Astrocyte (in vitro differentiated cells and primary cell): ENCODE measurements around the gene ROR1. TPM values are rescaled to one million over a fixed set of nuclear protein-coding genes. Genes with fewer than 3 reads are reported as not detected.

Experiments used
- DNase-seq: peaks from one replicate; pipeline ENCODE4 v3.0.0-alpha.2; 2010; ENCODE audit warnings: low read depth
- FAIRE-seq: peaks from 2 replicates; lab custom pipeline; 2011; peaks lifted over from hg19 to GRCh38; lab: Jason Lieb, UNC
- H2AFZ ChIP-seq: 2 replicates; pipeline ENCODE4 v1.6.0; 2012; ENCODE audit warnings: low read depth, low read length, inconsistent platforms
- H3K27ac ChIP-seq: 2 replicates; pipeline ENCODE4 v1.5.1; 2011; ENCODE audit warnings: low read depth, low read length, inconsistent platforms
- H3K27me3 ChIP-seq: 2 replicates; pipeline ENCODE4 v1.6.0; 2011; ENCODE audit warnings: low read length, inconsistent platforms; ENCODE audit not compliant: insufficient read depth
- H3K36me3 ChIP-seq: 2 replicates; pipeline ENCODE4 v1.5.1; 2011; ENCODE audit warnings: low read length, inconsistent platforms; ENCODE audit not compliant: insufficient read depth
- H3K4me1 ChIP-seq: 2 replicates; pipeline ENCODE4 v1.5.1; 2011; ENCODE audit warnings: low read length, inconsistent platforms; ENCODE audit not compliant: insufficient read depth
- H3K4me2 ChIP-seq: 2 replicates; pipeline ENCODE4 v1.6.0; 2012; ENCODE audit warnings: low read length, inconsistent platforms
- H3K4me3 ChIP-seq: 2 replicates; pipeline ENCODE4 v1.5.1; 2011; ENCODE audit warnings: low read depth, mild to moderate bottlenecking, low read length, inconsistent platforms; ENCODE audit not compliant: insufficient read depth
- H3K79me2 ChIP-seq: 2 replicates; pipeline ENCODE4 v1.6.0; 2012; ENCODE audit warnings: mild to moderate bottlenecking, low read length, inconsistent platforms; ENCODE audit not compliant: insufficient read depth
- H3K9ac ChIP-seq: 2 replicates; pipeline ENCODE4 v1.6.0; 2012; ENCODE audit warnings: mild to moderate bottlenecking, low read length, inconsistent platforms
- H3K9me3 ChIP-seq: 2 replicates; pipeline ENCODE4 v1.5.1; 2012; ENCODE audit warnings: low read depth, mild to moderate bottlenecking, low read length, inconsistent platforms; ENCODE audit not compliant: insufficient read depth
- H4K20me1 ChIP-seq: 2 replicates; pipeline ENCODE4 v1.6.0; 2012; ENCODE audit warnings: low read length, inconsistent platforms; ENCODE audit not compliant: insufficient read depth
- H3K27ac Mint-ChIP-seq: one replicate; pipeline ENCODE4 v1.8.0; 2021; ENCODE audit warnings: mild to moderate bottlenecking, mixed read lengths; ENCODE audit not compliant: unreplicated experiment
- H3K27me3 Mint-ChIP-seq: one replicate; pipeline ENCODE4 v1.8.0; 2021; ENCODE audit warnings: low read depth, mixed read lengths; ENCODE audit not compliant: unreplicated experiment
- H3K36me3 Mint-ChIP-seq: one replicate; pipeline ENCODE4 v1.8.0; 2021; ENCODE audit warnings: low read depth, mixed read lengths; ENCODE audit not compliant: unreplicated experiment
- H3K4me1 Mint-ChIP-seq: one replicate; pipeline ENCODE4 v1.8.0; 2021; ENCODE audit warnings: low read depth, mixed read lengths; ENCODE audit not compliant: unreplicated experiment
- H3K4me3 Mint-ChIP-seq: one replicate; pipeline ENCODE4 v1.8.0; 2021; ENCODE audit warnings: mild to moderate bottlenecking, moderate library complexity, mixed read lengths; ENCODE audit not compliant: unreplicated experiment
- H3K9me3 Mint-ChIP-seq: one replicate; pipeline ENCODE4 v1.8.0; 2021; ENCODE audit warnings: mild to moderate bottlenecking, mixed read lengths; ENCODE audit not compliant: unreplicated experiment
- CTCF ChIP-seq: IDR thresholded peaks from 2 replicates; pipeline ENCODE4 v1.5.1; 2011; ENCODE audit warnings: low read depth, mild to moderate bottlenecking, inconsistent platforms, low read length, moderate library complexity; ENCODE audit not compliant: insufficient read depth
- EZH2 ChIP-seq: IDR thresholded peaks from 2 replicates; pipeline ENCODE4 v1.6.1; 2012; ENCODE audit warnings: mild to moderate bottlenecking, low read length, inconsistent platforms; ENCODE audit not compliant: insufficient read depth
- total RNA-seq: library from RNA; stranded (reverse); gene quantifications from 2 replicates; pipeline ENCODE4 v1.2.1, GENCODE V29; 2021

The ROR1 gene
- total RNA-seq, 1 donor from 2014 or later: 38.3 TPM

- Mint-ChIP-seq H3K27ac (no peak overlapping the region), H3K27me3 (no peaks in the 10 kb centered on the region), H3K36me3 (no peaks in the 10 kb centered on the region), H3K4me1 (peaks cover 55% of the 10 kb centered on the region), H3K9me3 (no peaks in the 10 kb centered on the region), H3K4me3 (no peak overlapping the region)
- Histone ChIP-seq H2AFZ (no peak overlapping the region), H3K9ac (no peak overlapping the region), H3K4me1 (peaks cover 26% of the 10 kb centered on the region), H3K79me2 (no peaks in the 10 kb centered on the region), H3K27me3 (no peaks in the 10 kb centered on the region), H4K20me1 (no peaks in the 10 kb centered on the region), H3K4me3 (no peak overlapping the region), H3K9me3 (no peaks in the 10 kb centered on the region), H3K36me3 (no peaks in the 10 kb centered on the region), H3K27ac (no peak overlapping the region), H3K4me2 (no peak overlapping the region)
- DNase-seq (no peak), FAIRE-seq (no peak)
- TF ChIP-seq CTCF: no peak
- no peak for TF ChIP-seq EZH2
Measured at GRCh38 chr1:63987628-63988024, 213.8 kb downstream of the ROR1 start.

- no peak for TF ChIP-seq EZH2
- no peak for TF ChIP-seq CTCF
- Histone ChIP-seq H3K9ac (no peak overlapping the region), H3K36me3 (no peaks in the 10 kb centered on the region), H3K4me1 (peaks cover 18% of the 10 kb centered on the region), H2AFZ (no peak overlapping the region), H3K27me3 (no peaks in the 10 kb centered on the region), H3K27ac (no peak overlapping the region), H3K9me3 (no peaks in the 10 kb centered on the region), H3K4me3 (no peak overlapping the region), H3K4me2 (no peak overlapping the region), H4K20me1 (no peaks in the 10 kb centered on the region), H3K79me2 (no peaks in the 10 kb centered on the region)
- H3K27me3 Mint-ChIP-seq: no peaks in the 10 kb centered on the region
- H3K36me3 Mint-ChIP-seq: no peaks in the 10 kb centered on the region
- peaks cover 43% of the 10 kb centered on the region for H3K4me1 Mint-ChIP-seq
- H3K4me3 Mint-ChIP-seq: no peak overlapping the region
- no peak for DNase-seq
- FAIRE-seq: no peak
- H3K27ac Mint-ChIP-seq: no peak overlapping the region
- H3K9me3 Mint-ChIP-seq: no peaks in the 10 kb centered on the region
Measured at GRCh38 chr1:63988941-63989340, 215.1 kb downstream of the ROR1 start.

- Histone ChIP-seq H3K4me3 (no peak overlapping the region), H3K79me2 (no peaks in the 10 kb centered on the region), H3K9ac (no peak overlapping the region), H2AFZ (no peak overlapping the region), H3K27me3 (no peaks in the 10 kb centered on the region), H3K4me1 (peaks cover 9% of the 10 kb centered on the region), H3K9me3 (no peaks in the 10 kb centered on the region), H3K4me2 (no peak overlapping the region), H4K20me1 (peaks cover 8% of the 10 kb centered on the region), H3K36me3 (no peaks in the 10 kb centered on the region), H3K27ac (no peak overlapping the region)
- H3K36me3 Mint-ChIP-seq: no peaks in the 10 kb centered on the region
- H3K4me3 Mint-ChIP-seq: no peak overlapping the region
- H3K27ac Mint-ChIP-seq: no peak overlapping the region
- peaks cover 21% of the 10 kb centered on the region for H3K4me1 Mint-ChIP-seq
- no peak for FAIRE-seq
- H3K9me3 Mint-ChIP-seq: no peaks in the 10 kb centered on the region
- H3K27me3 Mint-ChIP-seq: no peaks in the 10 kb centered on the region
- DNase-seq: no peak
- TF ChIP-seq CTCF: no peak
- TF ChIP-seq EZH2: no peak
Measured at GRCh38 chr1:63991685-63992084, 217.9 kb downstream of the ROR1 start.
